Fibroblast of lung (primary cell): ENCODE results near the gene FLRT2. TPM values are rescaled to one million over a fixed set of nuclear protein-coding genes. Genes with fewer than 3 reads are reported as not detected.

ENCODE experiments used
- DNase-seq, 2 donors: peaks; one replicate each; pipeline versions ENCODE4 v3.0.0 to v3.0.0-alpha.2; 2010; ENCODE audit warnings: low read depth in 2 of 2
- H2AFZ ChIP-seq: 2 replicates; pipeline ENCODE4 v1.5.1; 2012; ENCODE audit warnings: low read length, control low read depth, inconsistent platforms
- H3K27ac ChIP-seq: 2 replicates; pipeline ENCODE4 v1.5.1; 2011; ENCODE audit warnings: low read length, control low read depth; ENCODE audit not compliant: insufficient read depth
- H3K27me3 ChIP-seq: 2 replicates; pipeline ENCODE4 v1.5.1; 2011; ENCODE audit warnings: mild to moderate bottlenecking, low read length; ENCODE audit not compliant: control insufficient read depth, insufficient read depth
- H3K36me3 ChIP-seq: 2 replicates; pipeline ENCODE4 v1.5.1; 2011; ENCODE audit warnings: low read length; ENCODE audit not compliant: control insufficient read depth, insufficient read depth
- H3K4me1 ChIP-seq: 2 replicates; pipeline ENCODE4 v1.5.1; 2011; ENCODE audit warnings: low read length; ENCODE audit not compliant: control insufficient read depth, insufficient read depth; ENCODE audit errors: extremely low read depth
- H3K4me2 ChIP-seq: 2 replicates; pipeline ENCODE4 v1.5.1; 2011; ENCODE audit warnings: low read length, control low read depth; ENCODE audit not compliant: insufficient read depth; ENCODE audit errors: extremely low read depth
- H3K4me3 ChIP-seq, 4 experiments: fragments of 200-600 bp in 1 of 4; sonication (generic) in 1 of 4; replicated peaks in 1 of 4; 2 replicates each; pipeline ENCODE4 v1.5.1; 2011 to 2016; ENCODE audit warnings: low read length in 4 of 4, low read depth in 3 of 4, mild to moderate bottlenecking in 3 of 4, control low read depth in 2 of 4, inconsistent platforms in 1 of 4, mixed read lengths in 1 of 4; ENCODE audit not compliant: insufficient read depth in 1 of 4; ENCODE audit errors: control extremely low read depth in 1 of 4
- H3K79me2 ChIP-seq: 2 replicates; pipeline ENCODE4 v1.5.1; 2012; ENCODE audit warnings: mild to moderate bottlenecking, low read length, inconsistent platforms; ENCODE audit not compliant: control insufficient read depth, insufficient read depth
- H3K9ac ChIP-seq: 2 replicates; pipeline ENCODE4 v1.5.1; 2011; ENCODE audit warnings: mild to moderate bottlenecking, low read length, control low read depth; ENCODE audit not compliant: insufficient read depth
- H3K9me3 ChIP-seq: 2 replicates; pipeline ENCODE4 v1.5.1; 2012; ENCODE audit warnings: low read depth, low read length; ENCODE audit not compliant: control insufficient read depth, insufficient read depth
- H4K20me1 ChIP-seq: 2 replicates; pipeline ENCODE4 v1.5.1; 2011; ENCODE audit warnings: low read length; ENCODE audit not compliant: control insufficient read depth, insufficient read depth; ENCODE audit errors: extremely low read depth
- CTCF ChIP-seq, 2 donors: IDR thresholded peaks in 1 of 2; conservative IDR thresholded peaks in 1 of 2; 1 replicate in 1 of 2; 2 replicates in 1 of 2; pipeline ENCODE4 v1.5.1; 2011 to 2012; ENCODE audit warnings: low read length in 2 of 2, control low read depth in 1 of 2, inconsistent platforms in 1 of 2, low read depth in 1 of 2, mild to moderate bottlenecking in 1 of 2
- EZH2 ChIP-seq: IDR thresholded peaks from 2 replicates; pipeline ENCODE4 v1.5.1; 2012; ENCODE audit warnings: low read length, control low read depth, mild to moderate bottlenecking; ENCODE audit errors: missing control alignments
- polyA plus RNA-seq, 2 donors: library from polyadenylated mRNA; depleted of rRNA in 1 of 2; stranded (reverse) in 1 of 2; unstranded in 1 of 2; fragments of >200 nt; gene quantifications; 2 replicates each; pipeline ENCODE4 v1.2.1, GENCODE V29; 2011 to 2012; ENCODE audit warnings: missing spikeins in 1 of 2
- total RNA-seq: library from RNA; depleted of rRNA; stranded (reverse); fragments of >200 nt; gene quantifications from 2 replicates; pipeline ENCODE4 v1.2.1, GENCODE V29; 2014

FLRT2 gene
- total and polyA plus RNA-seq, 2 donors (not counting 1 experiment from before 2014, with no cell fraction given), result 4.6 to 14.5 TPM

GRCh38 chr14:85542623-85543022 is 12.7 kb downstream of the FLRT2 start:
- no peak for DNase-seq
- no peak overlapping the region for H3K4me2 ChIP-seq
- H2AFZ ChIP-seq, result no peak overlapping the region
- no peaks in the 10 kb centered on the region for H3K4me1 ChIP-seq
- H3K27me3 ChIP-seq, result no peaks in the 10 kb centered on the region
- H4K20me1 ChIP-seq, result no peaks in the 10 kb centered on the region
- no peak overlapping the region for H3K27ac ChIP-seq
- H3K79me2 ChIP-seq, result no peaks in the 10 kb centered on the region
- TF ChIP-seq EZH2 (no peak), CTCF (conservative IDR thresholded peaks at IDR 0.05 in 1 of 2, IDR thresholded peaks at IDR 0.05 in 1 of 2; ENCODE audit: low read depth in 1 of 2, low read length in 2 of 2) (no peak)
- H3K4me3 ChIP-seq, result no peak overlapping the region
- no peaks in the 10 kb centered on the region for H3K9me3 ChIP-seq
- H3K36me3 ChIP-seq, result no peaks in the 10 kb centered on the region
- no peak overlapping the region for H3K9ac ChIP-seq

- no peak for DNase-seq
- no peaks in the 10 kb centered on the region for H3K4me1 ChIP-seq
- TF ChIP-seq CTCF (conservative IDR thresholded peaks at IDR 0.05 in 1 of 2, IDR thresholded peaks at IDR 0.05 in 1 of 2; ENCODE audit: low read depth in 1 of 2, low read length in 2 of 2), result no peak
- no peak for TF ChIP-seq EZH2
- H3K36me3 ChIP-seq, result no peaks in the 10 kb centered on the region
- H3K4me2 ChIP-seq, result no peak overlapping the region
- H3K9me3 ChIP-seq, result no peaks in the 10 kb centered on the region
- H3K79me2 ChIP-seq, result no peaks in the 10 kb centered on the region
- H3K27me3 ChIP-seq, result no peaks in the 10 kb centered on the region
- H2AFZ ChIP-seq, result no peak overlapping the region
- no peak overlapping the region for H3K27ac ChIP-seq
- H4K20me1 ChIP-seq, result no peaks in the 10 kb centered on the region
- no peak overlapping the region for H3K4me3 ChIP-seq
- H3K9ac ChIP-seq, result no peak overlapping the region
Observed at GRCh38 chr14:85545738-85546137, 15.8 kb downstream of the FLRT2 start.

GRCh38 chr14:85546390-85546789 is 16.4 kb downstream of the FLRT2 start:
- DNase-seq, result no peak
- Histone ChIP-seq H4K20me1 (no peaks in the 10 kb centered on the region), H3K36me3 (no peaks in the 10 kb centered on the region), H3K4me1 (no peaks in the 10 kb centered on the region), H3K4me3 (no peak overlapping the region), H3K27ac (no peak overlapping the region), H3K4me2 (no peak overlapping the region), H3K9me3 (no peaks in the 10 kb centered on the region), H2AFZ (no peak overlapping the region), H3K27me3 (no peaks in the 10 kb centered on the region), H3K9ac (no peak overlapping the region), H3K79me2 (no peaks in the 10 kb centered on the region)
- TF ChIP-seq CTCF (conservative IDR thresholded peaks at IDR 0.05 in 1 of 2, IDR thresholded peaks at IDR 0.05 in 1 of 2; ENCODE audit: low read depth in 1 of 2, low read length in 2 of 2), result no peak
- TF ChIP-seq EZH2, result no peak
